HG03575 (cell line): ENCODE data around the gene INPP5A.

Experiments
- ATAC-seq: cut with Tn5 transposase; IDR thresholded peaks from one replicate; pipeline ENCODE4 v1.9.1; 2021; ENCODE audit not compliant: unreplicated experiment, insufficient number of reproducible peaks, low FRiP score; ENCODE audit errors: extremely low read depth

Gene INPP5A

DNA sequence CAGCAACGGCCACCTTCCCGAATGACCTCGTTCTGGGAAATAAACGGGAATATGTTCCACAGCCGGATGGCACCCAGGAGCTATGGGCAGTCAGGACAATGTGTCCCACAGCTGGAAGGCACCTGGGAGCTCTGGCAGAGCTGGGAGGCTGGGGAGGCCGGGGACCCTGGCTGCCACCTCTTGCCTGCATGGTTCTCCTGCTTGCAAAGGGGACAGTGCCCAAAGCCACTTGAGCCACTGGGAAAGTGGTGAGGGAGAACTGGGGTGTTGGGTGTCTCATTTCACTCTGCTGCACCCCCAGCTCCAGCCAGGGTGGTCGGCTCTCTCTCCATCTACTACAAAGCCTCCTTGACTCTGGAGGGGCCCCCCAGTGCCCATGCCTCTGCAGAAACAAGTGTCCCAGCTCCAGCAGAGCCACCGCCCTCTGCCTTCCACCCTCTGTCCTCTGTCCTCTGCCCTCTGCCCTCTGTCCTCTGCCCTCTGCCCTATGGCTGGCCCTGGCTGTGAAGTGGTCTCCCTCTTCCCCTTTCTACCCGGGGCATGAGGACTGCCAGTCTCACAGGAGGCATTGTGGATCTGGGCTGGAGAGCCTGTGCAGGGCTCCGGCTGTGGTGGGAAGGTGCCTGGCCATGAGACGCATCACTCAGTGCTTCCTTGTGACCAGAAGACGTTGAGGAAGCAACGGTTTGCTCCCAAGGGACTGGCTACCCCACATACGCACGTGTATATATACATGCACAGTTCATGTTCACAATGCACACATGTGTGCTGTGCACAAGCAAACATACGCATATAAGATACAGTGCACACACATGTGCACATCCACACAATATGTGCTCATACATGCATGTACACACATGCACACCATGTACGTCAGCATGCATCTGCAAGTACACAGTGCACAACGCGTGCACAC, 21.5 kb upstream of the INPP5A start:
- no peak for ATAC-seq

- no peak for ATAC-seq
Observed at GRCh38 chr10:132516771-132517725, 20.5 kb upstream of the INPP5A start.

DNA sequence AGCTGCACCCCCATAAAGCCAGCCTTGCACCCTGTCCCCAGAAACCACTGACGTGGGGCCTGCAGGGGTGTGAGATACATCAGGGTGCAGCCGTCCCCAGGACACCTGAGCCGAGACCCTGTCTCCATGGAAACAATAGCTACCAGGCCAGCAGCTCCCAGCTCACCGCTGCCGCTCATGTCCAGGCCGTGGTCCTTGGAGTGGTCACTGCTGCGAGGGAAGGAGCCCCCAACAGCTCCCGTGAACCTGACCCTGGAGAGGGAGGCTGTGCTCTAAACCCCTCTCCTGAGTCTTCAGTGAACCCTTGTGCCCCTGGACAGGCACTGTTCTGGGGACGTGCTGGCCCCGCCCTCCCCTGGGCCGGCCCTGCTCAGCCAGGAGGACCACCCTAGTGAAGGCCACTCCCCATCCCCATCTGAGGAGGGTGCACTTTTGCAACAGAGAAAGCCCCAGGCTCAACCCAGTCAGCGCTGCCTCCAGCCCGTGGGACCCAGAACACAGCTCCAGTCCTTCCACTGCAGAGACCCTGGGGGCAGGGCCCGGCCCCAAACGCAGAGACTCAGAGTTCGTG, 19.6 kb upstream of the INPP5A start:
- ATAC-seq, result no peak

DNA sequence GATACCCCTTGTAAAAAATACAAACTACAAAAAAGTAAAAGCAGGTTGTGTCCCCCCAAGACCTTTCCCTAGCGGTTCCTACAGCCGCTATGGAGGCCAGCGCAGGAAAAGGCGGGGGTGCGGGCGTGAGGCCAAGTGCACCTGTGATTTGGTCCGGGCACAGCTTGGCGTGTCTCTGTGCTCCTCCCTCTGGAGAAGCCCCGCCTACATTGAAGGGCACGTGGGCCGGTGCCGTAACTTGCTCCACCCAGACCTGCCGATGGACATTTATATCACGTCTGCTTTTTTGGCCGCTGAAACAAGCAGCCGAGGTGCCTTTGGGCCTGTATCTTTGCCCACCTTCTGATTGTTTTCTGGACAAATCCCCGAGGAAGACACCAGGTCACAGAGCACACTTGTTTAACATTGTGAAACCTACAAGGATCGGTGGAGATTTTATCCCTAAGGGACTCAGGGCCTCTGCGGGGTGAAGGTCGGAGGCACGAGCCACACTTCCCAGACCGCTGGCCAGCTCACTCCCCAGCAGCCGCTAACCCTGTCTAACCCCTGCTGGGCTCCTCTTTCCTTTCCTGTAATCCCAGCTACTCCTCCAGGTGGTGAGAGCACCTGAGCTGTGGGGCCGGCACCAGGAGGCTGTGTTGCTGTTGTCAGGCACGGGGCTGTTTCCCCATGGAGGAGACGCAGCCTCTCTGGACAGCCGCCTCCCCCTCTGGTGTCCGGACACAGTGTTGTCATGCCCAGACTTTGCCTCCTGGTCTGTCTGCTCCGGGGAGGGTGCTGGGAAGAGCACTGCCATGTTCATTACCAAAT, 18.8 kb upstream of the INPP5A start:
- ATAC-seq, result no peak

- ATAC-seq, result no peak
Observed at GRCh38 chr10:132519382-132520176, 18.0 kb upstream of the INPP5A start.

- no peak for ATAC-seq
Observed at GRCh38 chr10:132520177-132520811, 17.3 kb upstream of the INPP5A start.

GRCh38 chr10:132521041-132521465, 16.5 kb upstream of the INPP5A start:
- ATAC-seq, result no peak

DNA sequence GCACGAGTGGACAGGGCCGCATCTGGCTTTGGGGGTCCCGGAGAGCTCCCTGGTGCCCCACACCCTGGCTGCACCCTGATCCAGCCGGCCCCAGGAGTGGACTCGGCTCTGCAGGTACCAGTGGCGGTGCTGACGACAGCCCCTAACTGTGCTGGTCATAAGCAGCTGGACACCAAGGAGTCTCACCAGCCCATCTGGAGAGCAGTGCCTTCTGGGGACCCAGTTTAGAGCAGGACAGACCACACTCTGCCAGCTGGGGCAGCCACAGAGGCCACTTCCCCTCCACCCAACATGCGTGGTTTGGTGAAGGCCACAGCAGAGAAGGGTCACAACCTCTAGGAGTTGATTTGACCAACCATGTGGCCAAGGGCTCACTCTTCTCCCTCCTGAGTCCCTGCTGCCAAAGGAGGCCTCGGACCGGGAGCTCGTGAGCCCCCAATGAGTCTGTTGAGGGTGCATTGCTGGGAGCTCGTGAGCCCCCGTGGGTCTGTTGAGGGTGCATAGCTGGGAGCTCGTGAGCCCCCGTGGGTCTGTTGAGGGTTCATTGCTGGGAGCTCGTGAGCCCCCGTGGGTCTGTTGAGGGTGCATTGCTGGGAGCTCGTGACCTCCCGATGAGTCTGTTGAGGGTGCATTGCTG, 16.0 kb upstream of the INPP5A start:
- no peak for ATAC-seq

DNA sequence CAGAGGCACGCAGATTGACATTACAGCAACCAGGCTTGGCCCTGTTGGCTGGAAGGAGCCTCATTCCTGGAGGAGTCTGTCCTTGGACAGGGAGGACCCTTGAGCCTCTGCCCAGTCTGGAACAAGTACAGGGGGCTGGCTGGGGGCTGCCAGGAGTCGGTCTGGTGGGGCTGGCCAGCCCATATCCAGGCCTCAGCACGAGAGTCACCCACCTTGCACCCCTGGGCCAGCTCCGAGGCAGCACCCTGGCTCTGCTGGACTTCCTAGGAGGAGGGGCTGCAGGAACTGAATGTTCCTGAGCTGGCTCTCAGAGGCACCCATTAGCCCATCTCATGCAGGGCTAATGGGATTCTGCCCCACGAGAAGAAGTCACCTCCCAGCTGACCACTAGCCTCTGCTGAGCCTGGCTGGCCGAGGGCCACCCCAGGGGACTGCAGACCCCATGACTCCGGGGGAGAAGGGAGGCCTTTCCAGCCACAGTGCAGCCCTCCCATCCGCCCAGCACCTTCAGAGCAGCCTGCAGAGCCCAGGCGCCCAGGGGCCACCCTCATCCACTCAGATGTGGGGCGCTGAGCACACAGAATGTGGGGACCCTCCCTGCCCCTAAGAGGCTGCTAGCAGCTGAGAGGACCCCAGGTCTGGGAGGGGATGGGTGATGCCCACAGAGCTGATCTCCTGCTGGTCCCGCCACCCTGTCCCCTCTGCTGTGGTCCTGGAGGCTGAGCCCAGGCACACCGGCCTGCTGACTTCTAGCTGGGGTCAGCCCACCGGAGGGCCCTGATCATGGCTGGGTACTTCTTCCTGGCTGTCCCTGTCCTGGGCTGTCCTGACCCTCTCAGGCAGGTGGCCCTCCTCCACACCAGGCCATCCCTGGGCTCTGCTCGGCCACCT, 14.8 kb upstream of the INPP5A start:
- ATAC-seq, result no peak

GRCh38 chr10:132523561-132524442, 13.8 kb upstream of the INPP5A start:
- no peak for ATAC-seq

DNA sequence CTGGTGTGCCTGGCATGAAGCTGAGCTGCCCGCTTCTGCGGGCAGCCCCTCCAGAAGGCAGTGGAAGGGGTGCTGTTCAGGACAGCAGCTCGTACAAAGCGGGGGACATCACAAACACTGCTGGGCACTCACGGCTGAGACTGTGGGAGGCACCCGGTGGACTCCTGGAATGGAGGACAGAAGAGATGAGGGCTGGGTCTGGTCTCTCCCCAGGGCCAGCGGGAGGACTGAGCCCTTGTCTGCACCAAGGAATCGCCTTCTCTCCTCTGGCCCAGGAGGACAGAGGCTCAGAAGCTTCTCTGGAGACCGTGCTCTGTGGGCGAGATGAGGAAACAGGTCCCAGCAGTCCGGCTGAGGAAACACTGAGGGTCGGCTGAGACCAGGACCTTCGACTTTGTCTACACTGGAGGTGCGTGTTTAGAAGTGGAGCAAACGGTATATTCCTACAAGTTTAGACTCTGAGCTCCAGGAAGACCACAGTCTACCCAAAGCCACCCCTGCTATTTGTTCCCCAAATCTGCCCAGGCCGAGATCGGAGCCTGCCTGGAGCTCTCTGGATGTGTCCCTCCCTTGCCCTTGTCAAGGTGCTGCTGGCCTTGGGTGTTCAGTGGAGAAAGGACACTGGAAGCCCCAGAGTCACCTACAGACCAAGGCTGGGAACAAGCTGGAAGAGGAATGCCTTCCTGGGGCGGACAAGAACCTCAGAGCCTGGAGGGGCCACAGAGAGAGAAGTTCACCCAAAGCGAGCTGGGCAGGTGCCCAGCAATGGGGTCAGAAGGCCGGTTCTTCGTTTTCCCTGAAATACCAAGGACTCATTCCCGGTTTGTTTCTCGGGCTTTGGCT, 12.9 kb upstream of the INPP5A start:
- ATAC-seq, result no peak

GRCh38 chr10:132526676-132527075, 10.9 kb upstream of the INPP5A start:
- no peak for ATAC-seq

DNA sequence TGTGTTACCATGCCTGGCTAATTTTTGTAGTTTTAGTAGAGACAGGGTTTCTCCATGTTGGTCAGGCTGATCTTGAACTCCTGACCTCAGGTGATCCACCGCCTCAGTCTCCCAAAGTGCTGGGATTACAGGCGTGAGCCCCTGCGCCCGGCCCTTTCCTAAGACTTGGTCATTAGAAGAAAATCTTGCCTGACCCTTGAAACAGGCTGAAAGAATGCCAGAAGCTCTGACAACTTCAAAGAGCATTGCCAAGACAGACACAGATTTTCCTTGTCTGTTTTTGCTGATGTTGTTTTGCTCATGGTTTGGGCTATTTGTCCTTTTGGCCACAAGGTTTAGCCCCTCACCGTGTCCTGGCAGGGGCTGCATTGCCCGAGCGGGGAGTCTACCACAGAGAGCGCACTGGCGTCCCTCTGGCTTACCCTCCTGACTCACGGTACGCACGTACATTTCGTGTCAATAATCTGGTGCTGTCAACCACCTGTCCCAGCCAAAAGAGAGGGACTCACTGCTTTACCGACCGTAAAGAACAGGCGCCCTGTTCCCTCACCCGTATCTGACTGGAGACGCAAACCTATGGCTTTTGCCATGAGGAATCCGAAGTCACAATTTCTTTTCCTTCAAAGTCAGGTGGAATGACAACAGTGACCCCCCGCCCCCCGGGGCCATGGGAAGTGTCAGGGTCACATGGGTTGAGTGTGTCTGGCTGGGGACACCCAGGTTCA, 10.1 kb upstream of the INPP5A start:
- ATAC-seq, result no peak
